HepG2 (cell line): Measurements from ENCODE around the gene CD207. TPM values are rescaled to one million over a fixed set of nuclear protein-coding genes. Genes with fewer than 3 reads are reported as not detected.

Experiments used
- AHDC1 ChIP-seq: sonication (generic); formaldehyde crosslinking; IDR thresholded peaks from 2 replicates; pipeline ENCODE4 v1.5.1; 2020; ENCODE audit warnings: mild to moderate bottlenecking, missing genetic modification reagents, borderline replicate concordance
- CBX2 ChIP-seq, 2 experiments: fragments of 200-600 bp in 1 of 2; sonication (generic); formaldehyde crosslinking in 1 of 2; IDR thresholded peaks; 2 replicates each; pipeline versions ENCODE4 v1.7.0 to v1.8.1; 2018 to 2022; ENCODE audit warnings: low read depth in 2 of 2, low read length in 1 of 2, mild to moderate bottlenecking in 1 of 2, missing genetic modification reagents in 1 of 2
- CERS6 ChIP-seq: sonication (generic); formaldehyde crosslinking; IDR thresholded peaks from 2 replicates; pipeline ENCODE4 v1.5.0; 2020; ENCODE audit warnings: missing genetic modification reagents
- KDM5A ChIP-seq: fragments of 200-600 bp; sonication (generic); IDR thresholded peaks from 2 replicates; pipeline ENCODE4 v1.7.0; 2018; ENCODE audit warnings: antibody characterized with exemption, mild to moderate bottlenecking, low read length, borderline replicate concordance
- MYC ChIP-seq: sonication (generic); formaldehyde crosslinking; IDR thresholded peaks from 2 replicates; pipeline ENCODE4 v1.9.0; 2021; ENCODE audit warnings: missing genetic modification reagents, borderline replicate concordance
- NFATC3 ChIP-seq: sonication (generic); formaldehyde crosslinking; IDR thresholded peaks from 2 replicates; pipeline ENCODE4 v1.5.1; 2020; ENCODE audit warnings: mild to moderate bottlenecking, missing genetic modification reagents
- STAG1 ChIP-seq: sonication (generic); formaldehyde crosslinking; IDR thresholded peaks from 2 replicates; pipeline ENCODE4 v1.4.0; 2020; ENCODE audit warnings: missing genetic modification reagents
- TFDP1 ChIP-seq: IDR thresholded peaks from 2 replicates; pipeline ENCODE4 v1.6.1; 2016; ENCODE audit warnings: missing compliant biosample characterization, missing genetic modification reagents, borderline replicate concordance
- XRCC5 ChIP-seq: fragments of 200-400 bp; formaldehyde crosslinking; optimal IDR thresholded peaks from 2 replicates; pipeline ENCODE3; 2017; ENCODE audit warnings: mild to moderate bottlenecking, low read length
- ZBTB42 ChIP-seq: sonication (generic); formaldehyde crosslinking; IDR thresholded peaks from 2 replicates; pipeline ENCODE4 v1.5.0; 2020; ENCODE audit warnings: mild to moderate bottlenecking, missing genetic modification reagents
- ZMYM4 ChIP-seq: sonication (generic); formaldehyde crosslinking; IDR thresholded peaks from 2 replicates; pipeline ENCODE4 v1.8.1; 2023; ENCODE audit warnings: mild to moderate bottlenecking, missing genetic modification reagents
- ZNF17 ChIP-seq: sonication (generic); formaldehyde crosslinking; IDR thresholded peaks from 2 replicates; pipeline ENCODE4 v1.5.0; 2020; ENCODE audit warnings: mild to moderate bottlenecking, missing genetic modification reagents
- ZNF570 ChIP-seq: sonication (generic); formaldehyde crosslinking; IDR thresholded peaks from 2 replicates; pipeline ENCODE4 v1.4.0; 2020; ENCODE audit warnings: mild to moderate bottlenecking, missing genetic modification reagents, borderline replicate concordance
- ZNF7 ChIP-seq: IDR thresholded peaks from 2 replicates; pipeline ENCODE4 v1.6.1; 2016; ENCODE audit warnings: missing biosample characterization, missing genetic modification reagents
- polyA plus RNA-seq, 8 experiments: library from polyadenylated mRNA; depleted of rRNA in 3 of 8; stranded (reverse) in 7 of 8; unstranded in 1 of 8; fragments of >200 nt; fragmentation: Illumina TruSeq in 4 of 8; extraction: Trizol in 4 of 8; gene quantifications; 2 replicates each; pipeline versions ENCODE4 v1.2.1 to v1.2.3, GENCODE V29; 2011 to 2016; ENCODE audit warnings: low read depth in 4 of 8, missing spikeins in 1 of 8, mixed read lengths in 1 of 8; ENCODE audit not compliant: insufficient read depth in 1 of 8
- total RNA-seq, 5 experiments: library from RNA; depleted of rRNA; stranded (reverse); fragments of >200 nt; fragmentation: Illumina TruSeq; extraction: Trizol; gene quantifications; 2 replicates each; pipeline ENCODE4 v1.2.3, GENCODE V29; 2016; ENCODE audit warnings: low read depth in 1 of 5
- TF ChIP-seq, protein P1 (sequence below): sonication (generic); formaldehyde crosslinking; IDR thresholded peaks from 2 replicates; pipeline ENCODE4 v1.5.1; 2020; ENCODE audit warnings: missing genetic modification reagents, mild to moderate bottlenecking, borderline replicate concordance
- TF ChIP-seq, protein P2 (sequence below): IDR thresholded peaks from 2 replicates; pipeline ENCODE4 v1.6.1; 2016; ENCODE audit warnings: mild to moderate bottlenecking

The CD207 gene
- total and polyA plus RNA-seq, 2 of the 13 experiments (the other 11 are each of a cell fraction or from before 2014, with no cell fraction given), result 0.09 to 0.15 TPM

GRCh38 chr2:70861777-70862625 is 26.4 kb upstream of the CD207 start (continued):
- TF ChIP-seq KDM5A, result no peak
- no peak for TF ChIP-seq ZNF570 (CRISPR knock-in tag)
- TF ChIP-seq XRCC5, result peak; percentile 97
- TF ChIP-seq MYC (CRISPR knock-in tag), result peak; percentile 16; the same call in 1 of the 2 replicates
- no peak for TF ChIP-seq ZNF7 (CRISPR knock-in tag)
- TF ChIP-seq, protein P1, sequence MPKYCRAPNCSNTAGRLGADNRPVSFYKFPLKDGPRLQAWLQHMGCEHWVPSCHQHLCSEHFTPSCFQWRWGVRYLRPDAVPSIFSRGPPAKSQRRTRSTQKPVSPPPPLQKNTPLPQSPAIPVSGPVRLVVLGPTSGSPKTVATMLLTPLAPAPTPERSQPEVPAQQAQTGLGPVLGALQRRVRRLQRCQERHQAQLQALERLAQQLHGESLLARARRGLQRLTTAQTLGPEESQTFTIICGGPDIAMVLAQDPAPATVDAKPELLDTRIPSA (CRISPR knock-in tag), result no peak
- TF ChIP-seq CERS6 (CRISPR knock-in tag), result no peak
- no peak for TF ChIP-seq ZNF17
- TF ChIP-seq, protein P2, sequence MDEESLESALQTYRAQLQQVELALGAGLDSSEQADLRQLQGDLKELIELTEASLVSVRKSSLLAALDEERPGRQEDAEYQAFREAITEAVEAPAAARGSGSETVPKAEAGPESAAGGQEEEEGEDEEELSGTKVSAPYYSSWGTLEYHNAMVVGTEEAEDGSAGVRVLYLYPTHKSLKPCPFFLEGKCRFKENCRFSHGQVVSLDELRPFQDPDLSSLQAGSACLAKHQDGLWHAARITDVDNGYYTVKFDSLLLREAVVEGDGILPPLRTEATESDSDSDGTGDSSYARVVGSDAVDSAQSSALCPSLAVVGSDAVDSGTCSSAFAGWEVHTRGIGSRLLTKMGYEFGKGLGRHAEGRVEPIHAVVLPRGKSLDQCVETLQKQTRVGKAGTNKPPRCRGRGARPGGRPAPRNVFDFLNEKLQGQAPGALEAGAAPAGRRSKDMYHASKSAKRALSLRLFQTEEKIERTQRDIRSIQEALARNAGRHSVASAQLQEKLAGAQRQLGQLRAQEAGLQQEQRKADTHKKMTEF (CRISPR knock-in tag), result 0 out of 2 replicates have a peak, but pooled peaks have one; percentile 27
- TF ChIP-seq ZBTB42 (CRISPR knock-in tag), result no peak
- peak; percentile 89 for TF ChIP-seq STAG1 (CRISPR knock-in tag)
- TF ChIP-seq CBX2 (IDR thresholded peaks at IDR 0.05; ENCODE audit: low read depth, low read length), result no peak
- no peak for TF ChIP-seq CBX2 (CRISPR knock-in tag; IDR thresholded peaks at IDR 0.05; ENCODE audit: low read depth)
- TF ChIP-seq TFDP1 (CRISPR knock-in tag), result no peak
- TF ChIP-seq NFATC3 (CRISPR knock-in tag), result no peak
- peak; percentile 38; the same call in 1 of the 2 replicates for TF ChIP-seq ZMYM4
- TF ChIP-seq AHDC1, result no peak; the same call in 1 of the 2 replicates
